ENCODE data around the gene MCRIP2. TPM values are rescaled to one million over a fixed set of nuclear protein-coding genes. Genes with fewer than 3 reads are reported as not detected.
A peak's percentile ranks its signal among the peaks of the same experiment; 100 is the strongest.

Gene MCRIP2
- polyA plus RNA-seq, 4 donors, result 43.4 to 279 (median 166) TPM

- no peak overlapping the region for H3K4me3 ChIP-seq (ENCODE audit: low read depth in 1 of 3, low read length in 3 of 3)
- DNase-seq (no peak), FAIRE-seq (no peak)
- peaks cover 0 to 21% (median 3%) of the 10 kb centered on the region in 3 donors for H3K4me1 ChIP-seq (ENCODE audit: control insufficient read depth in 3 of 3, insufficient read depth in 2 of 3, low read depth in 1 of 3, low read length in 2 of 3)
- H3K9me3 ChIP-seq (ENCODE audit: control insufficient read depth in 2 of 2, insufficient read depth in 1 of 2, low read depth in 1 of 2, low read length in 1 of 2), result no peaks in the 10 kb centered on the region
- whole genome bisulfite sequencing, 3 donors, result 81 to 89% (median 88%) methylated on average over 50 of the region's 50 CpGs
- H3K27ac ChIP-seq (ENCODE audit: low read depth in 1 of 3, low read length in 2 of 3), result no peak overlapping the region
- peaks cover 0 to 69% (median 8%) of the 10 kb centered on the region in 3 donors for H3K36me3 ChIP-seq (ENCODE audit: control insufficient read depth in 3 of 3, insufficient read depth in 2 of 3, low read depth in 1 of 3, low read length in 3 of 3)
- no peaks in the 10 kb centered on the region for H3K27me3 ChIP-seq (ENCODE audit: control insufficient read depth in 3 of 3, insufficient read depth in 3 of 3, low read length in 3 of 3)
Observed at GRCh38 chr16:627454-628239, 14.0 kb upstream of the MCRIP2 start.

- FAIRE-seq, result no peak
- 88 to 94% (median 93%) methylated on average over 32 to 33 of the region's 33 CpGs for WGBS, 3 donors
- no peaks in the 10 kb centered on the region for H3K9me3 ChIP-seq (ENCODE audit: control insufficient read depth in 2 of 2, insufficient read depth in 1 of 2, low read depth in 1 of 2, low read length in 1 of 2)
- H3K4me1 ChIP-seq (ENCODE audit: control insufficient read depth in 3 of 3, insufficient read depth in 2 of 3, low read depth in 1 of 3, low read length in 2 of 3), result peaks cover 0 to 21% (median 3%) of the 10 kb centered on the region in 3 donors
- H3K27ac ChIP-seq (ENCODE audit: low read depth in 1 of 3, low read length in 2 of 3), result no peak overlapping the region
- no peaks in the 10 kb centered on the region for H3K27me3 ChIP-seq (ENCODE audit: control insufficient read depth in 3 of 3, insufficient read depth in 3 of 3, low read length in 3 of 3)
- peaks cover 0 to 69% (median 5%) of the 10 kb centered on the region in 3 donors for H3K36me3 ChIP-seq (ENCODE audit: control insufficient read depth in 3 of 3, insufficient read depth in 2 of 3, low read depth in 1 of 3, low read length in 3 of 3)
- H3K4me3 ChIP-seq (ENCODE audit: low read depth in 1 of 3, low read length in 3 of 3), result no peak overlapping the region
- DNase-seq, result no peak
Observed at GRCh38 chr16:628321-629061, 13.1 kb upstream of the MCRIP2 start.

- WGBS, 3 donors, result 74 to 84% (median 78%) methylated on average over 29 of the region's 29 CpGs
- Histone ChIP-seq H3K4me3 (ENCODE audit: low read depth in 1 of 3, low read length in 3 of 3) (no peak overlapping the region), H3K9me3 (ENCODE audit: control insufficient read depth in 2 of 2, insufficient read depth in 1 of 2, low read depth in 1 of 2, low read length in 1 of 2) (no peaks in the 10 kb centered on the region), H3K27me3 (ENCODE audit: control insufficient read depth in 3 of 3, insufficient read depth in 3 of 3, low read length in 3 of 3) (no peaks in the 10 kb centered on the region), H3K27ac (ENCODE audit: low read depth in 1 of 3, low read length in 2 of 3) (no peak overlapping the region), H3K4me1 (ENCODE audit: control insufficient read depth in 3 of 3, insufficient read depth in 2 of 3, low read depth in 1 of 3, low read length in 2 of 3) (peaks cover 0 to 21% (median 3%) of the 10 kb centered on the region in 3 donors), H3K36me3 (ENCODE audit: control insufficient read depth in 3 of 3, insufficient read depth in 2 of 3, low read depth in 1 of 3, low read length in 3 of 3) (peaks cover 0 to 68% (median 5%) of the 10 kb centered on the region in 3 donors)
- FAIRE-seq, result no peak
- peak in 1 of 2 donors; percentile 23 for DNase-seq
Observed at GRCh38 chr16:629185-629832, 12.3 kb upstream of the MCRIP2 start.

GRCh38 chr16:629833-630248, 11.8 kb upstream of the MCRIP2 start:
- Histone ChIP-seq H3K4me3 (ENCODE audit: low read depth in 1 of 3, low read length in 3 of 3) (no peak overlapping the region), H3K27ac (ENCODE audit: low read depth in 1 of 3, low read length in 2 of 3) (no peak overlapping the region), H3K27me3 (ENCODE audit: control insufficient read depth in 3 of 3, insufficient read depth in 3 of 3, low read length in 3 of 3) (no peaks in the 10 kb centered on the region), H3K4me1 (ENCODE audit: control insufficient read depth in 3 of 3, insufficient read depth in 2 of 3, low read depth in 1 of 3, low read length in 2 of 3) (peaks cover 0 to 22% (median 3%) of the 10 kb centered on the region in 3 donors), H3K9me3 (ENCODE audit: control insufficient read depth in 2 of 2, insufficient read depth in 1 of 2, low read depth in 1 of 2, low read length in 1 of 2) (no peaks in the 10 kb centered on the region), H3K36me3 (ENCODE audit: control insufficient read depth in 3 of 3, insufficient read depth in 2 of 3, low read depth in 1 of 3, low read length in 3 of 3) (peaks cover 0 to 70% (median 5%) of the 10 kb centered on the region in 3 donors)
- WGBS, 3 donors, result 41 to 47% (median 46%) methylated on average over 11 of the region's 11 CpGs
- FAIRE-seq (no peak), DNase-seq (no peak)

GRCh38 chr16:630249-630814, 11.3 kb upstream of the MCRIP2 start:
- Histone ChIP-seq H3K27me3 (ENCODE audit: control insufficient read depth in 3 of 3, insufficient read depth in 3 of 3, low read length in 3 of 3) (no peaks in the 10 kb centered on the region), H3K27ac (ENCODE audit: low read depth in 1 of 3, low read length in 2 of 3) (no peak overlapping the region), H3K36me3 (ENCODE audit: control insufficient read depth in 3 of 3, insufficient read depth in 2 of 3, low read depth in 1 of 3, low read length in 3 of 3) (peaks cover 0 to 66% (median 5%) of the 10 kb centered on the region in 3 donors), H3K4me1 (ENCODE audit: control insufficient read depth in 3 of 3, insufficient read depth in 2 of 3, low read depth in 1 of 3, low read length in 2 of 3) (peaks cover 0 to 27% (median 3%) of the 10 kb centered on the region in 3 donors), H3K9me3 (ENCODE audit: control insufficient read depth in 2 of 2, insufficient read depth in 1 of 2, low read depth in 1 of 2, low read length in 1 of 2) (no peaks in the 10 kb centered on the region), H3K4me3 (ENCODE audit: low read depth in 1 of 3, low read length in 3 of 3) (no peak overlapping the region)
- peak in 1 of 2 donors; percentile 20 for DNase-seq
- 44 to 58% (median 46%) methylated on average over 24 to 29 of the region's 29 CpGs for WGBS, 3 donors
- no peak for FAIRE-seq

GRCh38 chr16:630815-631405, 10.7 kb upstream of the MCRIP2 start, which contains the start of gene WFIKKN1:
Gene WFIKKN1, plus strand, starts transcription at chr16:630985. Its CDS starts 269 bp downstream, at chr16:631254.
- FAIRE-seq (no peak), DNase-seq (peak; percentile 33 to 48)
- 3 to 6% (median 4%) methylated on average over 22 to 23 of the region's 23 CpGs for WGBS, 3 donors
- Histone ChIP-seq H3K4me1 (ENCODE audit: control insufficient read depth in 3 of 3, insufficient read depth in 2 of 3, low read depth in 1 of 3, low read length in 2 of 3) (peaks cover 0 to 30% (median 3%) of the 10 kb centered on the region in 3 donors), H3K4me3 (ENCODE audit: low read depth in 1 of 3, low read length in 3 of 3) (no peak within 1 kb of the TSS), H3K27me3 (ENCODE audit: control insufficient read depth in 3 of 3, insufficient read depth in 3 of 3, low read length in 3 of 3) (no peaks in the 10 kb centered on the region), H3K27ac (ENCODE audit: low read depth in 1 of 3, low read length in 2 of 3) (no peak within 1 kb of the TSS), H3K9me3 (ENCODE audit: control insufficient read depth in 2 of 2, insufficient read depth in 1 of 2, low read depth in 1 of 2, low read length in 1 of 2) (no peaks in the 10 kb centered on the region), H3K36me3 (ENCODE audit: control insufficient read depth in 3 of 3, insufficient read depth in 2 of 3, low read depth in 1 of 3, low read length in 3 of 3) (peaks cover 0 to 61% (median 5%) of the 10 kb centered on the region in 3 donors)

GRCh38 chr16:631808-632358, 9.7 kb upstream of the MCRIP2 start:
- Histone ChIP-seq H3K27me3 (ENCODE audit: control insufficient read depth in 3 of 3, insufficient read depth in 3 of 3, low read length in 3 of 3) (no peaks in the 10 kb centered on the region), H3K4me3 (ENCODE audit: low read depth in 1 of 3, low read length in 3 of 3) (no peak overlapping the region), H3K4me1 (ENCODE audit: control insufficient read depth in 3 of 3, insufficient read depth in 2 of 3, low read depth in 1 of 3, low read length in 2 of 3) (peaks cover 0 to 30% (median 3%) of the 10 kb centered on the region in 3 donors), H3K36me3 (ENCODE audit: control insufficient read depth in 3 of 3, insufficient read depth in 2 of 3, low read depth in 1 of 3, low read length in 3 of 3) (peaks cover 0 to 52% (median 3%) of the 10 kb centered on the region in 3 donors), H3K27ac (ENCODE audit: low read depth in 1 of 3, low read length in 2 of 3) (no peak overlapping the region), H3K9me3 (ENCODE audit: control insufficient read depth in 2 of 2, insufficient read depth in 1 of 2, low read depth in 1 of 2, low read length in 1 of 2) (no peaks in the 10 kb centered on the region)
- WGBS, 3 donors, result 45 to 57% (median 49%) methylated on average over 9 of the region's 9 CpGs
- DNase-seq (no peak), FAIRE-seq (no peak)

All from small intestine (tissue), 7 donors.